Right ventricle myocardium inferior (tissue), 1 donor: ENCODE data around the gene ZNF774. TPM values are rescaled to one million over a fixed set of nuclear protein-coding genes. Genes with fewer than 3 reads are reported as not detected.
"Not testable (repeated sequence)": the region's sequence is repeated elsewhere in the genome, so short reads cannot be mapped to it uniquely, and the experiment has no call there.

Source experiments
- ATAC-seq: fragments of 200-7000 bp; cut with Tn5 transposase; one replicate; pipeline ENCODE4 v1.9.1; 2020; ENCODE audit warnings: mild to moderate bottlenecking, moderate library complexity
- DNase-seq: peaks from one replicate; pipeline ENCODE4 v3.0.0; 2021; ENCODE audit errors: missing footprints
- intact Hi-C: fragments of 100-400 bp; cut with DNase I; formaldehyde crosslinking; loops from one replicate; pipeline ENCODE4 v1.11.0; 2022
- total RNA-seq: library from RNA; stranded (reverse); fragmentation: NEBNext Ultra II Directional; extraction: Animal tissue kit (Norgen Biotek cat#: 25700); gene quantifications from one replicate; pipeline ENCODE4 v1.2.1, GENCODE V29; 2021
- donor health status: DM: no; HTN: yes; CAD: no; lungs with severe emphysema.

The ZNF774 gene
- total RNA-seq, 1 donor from 2014 or later, result 4.6 TPM

GRCh38 chr15:90407336-90407735, 55.3 kb downstream of the ZNF774 start:
- intact Hi-C loops, result no loop called here
- no peak for ATAC-seq
- DNase-seq, result no peak

- ATAC-seq, result no peak
- intact Hi-C loops, result no loop called here
- no peak for DNase-seq
Observed at GRCh38 chr15:90407871-90408317, 55.8 kb downstream of the ZNF774 start.

- DNase-seq (no peak), ATAC-seq (no peak)
- intact Hi-C loops, result no loop called here
Observed at GRCh38 chr15:90408657-90409056, 56.6 kb downstream of the ZNF774 start.

GRCh38 chr15:90409587-90409986, 57.5 kb downstream of the ZNF774 start:
- ATAC-seq, DNase-seq, intact Hi-C loops: not testable (repeated sequence)

- ATAC-seq, intact Hi-C loops, DNase-seq: not testable (repeated sequence)
Observed at GRCh38 chr15:90410316-90410715, 58.2 kb downstream of the ZNF774 start.

- no peak for DNase-seq
- no peak for ATAC-seq
- intact Hi-C loops, result no loop called here
Observed at GRCh38 chr15:90411176-90411575, 59.1 kb downstream of the ZNF774 start.

Other genes starting within 250 kb of the ZNF774 start
- gene IDH2, start 249.8 kb upstream of the ZNF774 start, total RNA-seq, result 1,173 TPM
- 27.7 TPM for gene SEMA4B, start 151.0 kb upstream of the ZNF774 start, total RNA-seq
- 73.2 TPM for gene CIB1, start 118.3 kb upstream of the ZNF774 start, total RNA-seq
- 9.8 TPM for gene GDPGP1, start 118.1 kb upstream of the ZNF774 start, total RNA-seq
- gene TTLL13, start 102.7 kb upstream of the ZNF774 start, total RNA-seq, result not detected
- gene NGRN, start 86.6 kb upstream of the ZNF774 start, total RNA-seq, result 122 TPM
- gene IQGAP1, start 36.0 kb downstream of the ZNF774 start, total RNA-seq, result 47.6 TPM
- 25.8 TPM for gene CRTC3, start 177.6 kb downstream of the ZNF774 start, total RNA-seq